Neural progenitor cell (in vitro differentiated cells): Measurements from ENCODE around the gene IRF5. TPM values are rescaled to one million over a fixed set of nuclear protein-coding genes. Genes with fewer than 3 reads are reported as not detected.
A peak's percentile ranks its signal among the peaks of the same experiment; 100 is the strongest.
"Not testable (repeated sequence)": the region's sequence is repeated elsewhere in the genome, so short reads cannot be mapped to it uniquely, and the experiment has no call there.

Experiments
- DNase-seq: peaks from one replicate; pipeline ENCODE4 v3.0.0-alpha.2; 2016; ENCODE audit warnings: low spot score
- H2AFZ ChIP-seq: fragments of 200-600 bp; sonication (generic); replicated peaks from 2 replicates; pipeline ENCODE4 v1.6.1; 2016; ENCODE audit warnings: antibody characterized with exemption
- H3F3A ChIP-seq: fragments of 200-600 bp; sonication (generic); 2 replicates; pipeline ENCODE4 v1.6.1; 2016; ENCODE audit warnings: antibody characterized with exemption, low read depth
- H3K27ac ChIP-seq: fragments of 200-600 bp; sonication (generic); 2 replicates; pipeline ENCODE4 v1.5.1; 2016; ENCODE audit warnings: mild to moderate bottlenecking
- H3K27me3 ChIP-seq: fragments of 200-600 bp; sonication (generic); 2 replicates; pipeline ENCODE4 v1.6.1; 2016; ENCODE audit warnings: mild to moderate bottlenecking, moderate library complexity
- H3K36me3 ChIP-seq: fragments of 200-600 bp; sonication (generic); 2 replicates; pipeline ENCODE4 v1.5.1; 2016
- H3K4me1 ChIP-seq: fragments of 200-600 bp; sonication (generic); 2 replicates; pipeline ENCODE4 v1.6.1; 2016; ENCODE audit warnings: mixed run types
- H3K4me2 ChIP-seq: fragments of 200-600 bp; sonication (generic); 2 replicates; pipeline ENCODE4 v1.6.1; 2016
- H3K4me3 ChIP-seq: fragments of 200-600 bp; sonication (generic); 2 replicates; pipeline ENCODE4 v1.5.1; 2016
- H3K79me2 ChIP-seq: fragments of 200-600 bp; sonication (generic); 2 replicates; pipeline ENCODE4 v1.6.1; 2016; ENCODE audit warnings: low read depth
- H3K9ac ChIP-seq: fragments of 200-600 bp; sonication (generic); 2 replicates; pipeline ENCODE4 v1.6.1; 2016
- H3K9me3 ChIP-seq: fragments of 200-600 bp; sonication (generic); 2 replicates; pipeline ENCODE4 v1.5.1; 2016; ENCODE audit warnings: low read depth
- H4K20me1 ChIP-seq: fragments of 200-600 bp; sonication (generic); 2 replicates; pipeline ENCODE4 v1.6.1; 2016; ENCODE audit warnings: low read depth
- H3K27ac Mint-ChIP-seq: 3 replicates; pipeline ENCODE4 v1.8.0; 2021; ENCODE audit warnings: mixed read lengths
- H3K27me3 Mint-ChIP-seq: 2 replicates; pipeline ENCODE4 v1.8.0; 2022; ENCODE audit warnings: low read depth, mild to moderate bottlenecking, inconsistent platforms, moderate library complexity, mixed read lengths; ENCODE audit not compliant: insufficient read depth
- H3K36me3 Mint-ChIP-seq: 3 replicates; pipeline ENCODE4 v1.8.0; 2021; ENCODE audit warnings: mixed read lengths
- H3K4me1 Mint-ChIP-seq: 3 replicates; pipeline ENCODE4 v1.8.0; 2021; ENCODE audit warnings: mixed read lengths
- H3K4me3 Mint-ChIP-seq: 3 replicates; pipeline ENCODE4 v1.8.0; 2021; ENCODE audit warnings: mild to moderate bottlenecking, moderate library complexity, mixed read lengths
- H3K9me3 Mint-ChIP-seq: 3 replicates; pipeline ENCODE4 v1.8.0; 2020; ENCODE audit warnings: mixed read lengths
- CTCF ChIP-seq: fragments of 200-600 bp; sonication (generic); IDR thresholded peaks from 2 replicates; pipeline ENCODE4 v1.5.1; 2017; ENCODE audit warnings: antibody characterized with exemption, mild to moderate bottlenecking
- EZH2 ChIP-seq: fragments of 200-600 bp; sonication (generic); IDR thresholded peaks from 2 replicates; pipeline ENCODE4 v1.6.1; 2017; ENCODE audit warnings: antibody characterized with exemption, mild to moderate bottlenecking, moderate library complexity
- EZH2phosphoT487 ChIP-seq: fragments of 200-600 bp; sonication (generic); IDR thresholded peaks from 2 replicates; pipeline ENCODE4 v1.6.1; 2017; ENCODE audit warnings: antibody characterized with exemption
- total RNA-seq: library from RNA; depleted of rRNA; stranded (reverse); fragments of >200 nt; gene quantifications from 2 replicates; pipeline ENCODE4 v1.2.3, GENCODE V29; 2015; ENCODE audit warnings: low replicate concordance

The IRF5 gene
- total RNA-seq, 1 donor from 2014 or later, result 0.22 TPM

- Histone ChIP-seq H3K27me3 (no peaks in the 10 kb centered on the region), H4K20me1 (peaks cover 4% of the 10 kb centered on the region), H3K4me1 (no peaks in the 10 kb centered on the region), H3K36me3 (peaks cover 37% of the 10 kb centered on the region), H3K4me3 (no peak overlapping the region), H3F3A (peaks cover 4% of the 10 kb centered on the region), H3K79me2 (no peaks in the 10 kb centered on the region), H3K27ac (no peak overlapping the region), H3K9ac (no peak overlapping the region), H3K4me2 (no peak overlapping the region), H2AFZ (no peak overlapping the region), H3K9me3 (no peaks in the 10 kb centered on the region)
- Mint-ChIP-seq H3K27me3 (peaks cover 3% of the 10 kb centered on the region), H3K27ac (no peak overlapping the region), H3K4me1 (no peaks in the 10 kb centered on the region), H3K4me3 (no peak overlapping the region), H3K36me3 (peaks cover 31% of the 10 kb centered on the region), H3K9me3 (no peaks in the 10 kb centered on the region)
- no peak for DNase-seq
- TF ChIP-seq EZH2phosphoT487 (no peak), EZH2 (no peak), CTCF (no peak)
Observed at GRCh38 chr7:128988372-128988771, 50.6 kb downstream of the IRF5 start.

- Histone ChIP-seq H3K9ac (no peak overlapping the region), H3K79me2 (no peaks in the 10 kb centered on the region), H3K36me3 (peaks cover 26% of the 10 kb centered on the region), H3K9me3 (no peaks in the 10 kb centered on the region), H3F3A (peaks cover 4% of the 10 kb centered on the region), H3K4me1 (no peaks in the 10 kb centered on the region), H3K27ac (no peak overlapping the region), H2AFZ (no peak overlapping the region), H4K20me1 (peaks cover 4% of the 10 kb centered on the region), H3K27me3 (no peaks in the 10 kb centered on the region), H3K4me2 (no peak overlapping the region), H3K4me3 (no peak overlapping the region)
- Mint-ChIP-seq H3K4me1 (no peaks in the 10 kb centered on the region), H3K4me3 (no peak overlapping the region), H3K27me3 (peaks cover 3% of the 10 kb centered on the region), H3K9me3 (no peaks in the 10 kb centered on the region), H3K27ac (no peak overlapping the region), H3K36me3 (peaks cover 22% of the 10 kb centered on the region)
- no peak for TF ChIP-seq EZH2
- no peak for TF ChIP-seq EZH2phosphoT487
- TF ChIP-seq CTCF, result no peak
- no peak for DNase-seq
Observed at GRCh38 chr7:128989961-128990360, 52.2 kb downstream of the IRF5 start.

GRCh38 chr7:128993419-128993818 lies 55.7 kb downstream of the IRF5 start:
- no peaks in the 10 kb centered on the region for H3K27me3 Mint-ChIP-seq
- TF ChIP-seq EZH2phosphoT487 (no peak), EZH2 (no peak), CTCF (no peak)
- Histone ChIP-seq H4K20me1 (no peaks in the 10 kb centered on the region), H3K36me3 (peaks cover 31% of the 10 kb centered on the region), H3F3A (peaks cover 4% of the 10 kb centered on the region), H3K9ac (no peak overlapping the region), H3K9me3 (no peaks in the 10 kb centered on the region), H3K4me1 (no peaks in the 10 kb centered on the region), H3K4me2 (no peak overlapping the region), H3K4me3 (no peak overlapping the region), H3K27me3 (no peaks in the 10 kb centered on the region), H3K27ac (no peak overlapping the region), H2AFZ (no peak overlapping the region), H3K79me2 (no peaks in the 10 kb centered on the region)
- no peaks in the 10 kb centered on the region for H3K4me1 Mint-ChIP-seq
- H3K36me3 Mint-ChIP-seq, result peaks cover 15% of the 10 kb centered on the region
- no peak overlapping the region for H3K27ac Mint-ChIP-seq
- no peaks in the 10 kb centered on the region for H3K9me3 Mint-ChIP-seq
- DNase-seq, result no peak
- no peak overlapping the region for H3K4me3 Mint-ChIP-seq

GRCh38 chr7:128994560-128994959 lies 56.8 kb downstream of the IRF5 start:
- not testable (repeated sequence) for H3F3A ChIP-seq, H3K4me3 ChIP-seq, H3K27me3 Mint-ChIP-seq, H3K9me3 Mint-ChIP-seq, DNase-seq, H3K4me1 Mint-ChIP-seq, H2AFZ ChIP-seq, H4K20me1 ChIP-seq, H3K4me3 Mint-ChIP-seq, H3K27me3 ChIP-seq, H3K4me1 ChIP-seq, H3K79me2 ChIP-seq, H3K9me3 ChIP-seq, H3K9ac ChIP-seq, H3K4me2 ChIP-seq
- peaks cover 15% of the 10 kb centered on the region for H3K36me3 Mint-ChIP-seq
- peak overlapping the region; percentile 4 for H3K27ac ChIP-seq
- peak overlapping the region; percentile 60 for H3K27ac Mint-ChIP-seq
- peaks cover 24% of the 10 kb centered on the region for H3K36me3 ChIP-seq
